Loucy (cell line): Measurements from ENCODE around the gene PCSK4.

Experiments used
- EZH2phosphoT487 ChIP-seq: fragments of 200-600 bp; IDR thresholded peaks from 2 replicates; pipeline ENCODE4 v1.6.1; 2018; ENCODE audit warnings: antibody characterized with exemption, mild to moderate bottlenecking, moderate library complexity, borderline replicate concordance
- TF ChIP-seq, protein P1 (sequence below): fragments of 200-600 bp; sonication (generic); conservative IDR thresholded peaks from 2 replicates; pipeline ENCODE4 v1.5.1; 2014; ENCODE audit warnings: mild to moderate bottlenecking, antibody characterized with exemption, low read length

DNA sequence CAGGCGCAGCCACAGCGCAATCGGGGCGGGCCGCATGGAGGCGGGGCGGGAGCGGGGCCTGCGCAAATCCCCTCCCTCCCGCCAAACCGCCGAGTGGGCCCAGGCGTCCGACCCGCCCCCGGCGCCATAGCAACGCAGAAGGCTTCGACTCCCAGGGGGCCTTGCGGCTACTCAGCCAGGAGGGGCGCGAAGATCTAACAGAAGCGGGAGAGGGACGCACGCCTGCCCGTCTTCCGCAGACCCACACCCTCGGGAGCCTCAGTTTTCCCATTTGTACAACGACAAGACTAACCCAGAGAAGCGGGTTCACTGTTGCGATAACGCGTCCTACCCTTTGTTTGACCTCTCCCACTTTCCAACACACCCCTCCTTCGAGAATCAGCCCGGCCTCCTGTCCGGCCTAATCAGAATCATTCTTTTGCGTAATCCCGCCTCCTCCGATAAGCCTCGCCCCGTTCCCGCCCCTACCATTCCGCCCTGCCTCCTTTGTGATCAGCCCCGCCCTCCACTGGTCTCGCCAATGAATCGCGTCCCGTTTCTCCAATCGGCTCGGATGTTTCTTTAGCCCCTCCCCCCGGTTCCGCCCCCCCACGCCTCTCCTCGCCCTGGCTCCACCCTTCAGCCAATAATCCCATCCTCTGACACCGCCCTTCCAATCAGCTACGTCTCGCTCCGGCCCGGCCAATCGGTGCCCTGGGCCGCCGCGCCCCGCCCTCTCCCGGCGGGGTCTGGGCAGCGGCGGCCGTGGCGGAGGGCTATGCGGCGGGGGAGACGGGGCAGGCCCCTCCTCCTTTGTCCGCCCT, at the start of gene PCSK4:
- TF ChIP-seq, protein P1, sequence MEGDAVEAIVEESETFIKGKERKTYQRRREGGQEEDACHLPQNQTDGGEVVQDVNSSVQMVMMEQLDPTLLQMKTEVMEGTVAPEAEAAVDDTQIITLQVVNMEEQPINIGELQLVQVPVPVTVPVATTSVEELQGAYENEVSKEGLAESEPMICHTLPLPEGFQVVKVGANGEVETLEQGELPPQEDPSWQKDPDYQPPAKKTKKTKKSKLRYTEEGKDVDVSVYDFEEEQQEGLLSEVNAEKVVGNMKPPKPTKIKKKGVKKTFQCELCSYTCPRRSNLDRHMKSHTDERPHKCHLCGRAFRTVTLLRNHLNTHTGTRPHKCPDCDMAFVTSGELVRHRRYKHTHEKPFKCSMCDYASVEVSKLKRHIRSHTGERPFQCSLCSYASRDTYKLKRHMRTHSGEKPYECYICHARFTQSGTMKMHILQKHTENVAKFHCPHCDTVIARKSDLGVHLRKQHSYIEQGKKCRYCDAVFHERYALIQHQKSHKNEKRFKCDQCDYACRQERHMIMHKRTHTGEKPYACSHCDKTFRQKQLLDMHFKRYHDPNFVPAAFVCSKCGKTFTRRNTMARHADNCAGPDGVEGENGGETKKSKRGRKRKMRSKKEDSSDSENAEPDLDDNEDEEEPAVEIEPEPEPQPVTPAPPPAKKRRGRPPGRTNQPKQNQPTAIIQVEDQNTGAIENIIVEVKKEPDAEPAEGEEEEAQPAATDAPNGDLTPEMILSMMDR: no peak
- TF ChIP-seq EZH2phosphoT487: no peak
